Fibroblast of lung (primary cell): Measurements from ENCODE around the gene SCGB1C1. TPM values are rescaled to one million over a fixed set of nuclear protein-coding genes. Genes with fewer than 3 reads are reported as not detected.

Experiments used
- DNase-seq, 2 donors: peaks; one replicate each; pipeline versions ENCODE4 v3.0.0 to v3.0.0-alpha.2; 2010; ENCODE audit warnings: low read depth in 2 of 2
- H2AFZ ChIP-seq: 2 replicates; pipeline ENCODE4 v1.5.1; 2012; ENCODE audit warnings: low read length, control low read depth, inconsistent platforms
- H3K27ac ChIP-seq: 2 replicates; pipeline ENCODE4 v1.5.1; 2011; ENCODE audit warnings: low read length, control low read depth; ENCODE audit not compliant: insufficient read depth
- H3K27me3 ChIP-seq: 2 replicates; pipeline ENCODE4 v1.5.1; 2011; ENCODE audit warnings: mild to moderate bottlenecking, low read length; ENCODE audit not compliant: control insufficient read depth, insufficient read depth
- H3K36me3 ChIP-seq: 2 replicates; pipeline ENCODE4 v1.5.1; 2011; ENCODE audit warnings: low read length; ENCODE audit not compliant: control insufficient read depth, insufficient read depth
- H3K4me1 ChIP-seq: 2 replicates; pipeline ENCODE4 v1.5.1; 2011; ENCODE audit warnings: low read length; ENCODE audit not compliant: control insufficient read depth, insufficient read depth; ENCODE audit errors: extremely low read depth
- H3K4me2 ChIP-seq: 2 replicates; pipeline ENCODE4 v1.5.1; 2011; ENCODE audit warnings: low read length, control low read depth; ENCODE audit not compliant: insufficient read depth; ENCODE audit errors: extremely low read depth
- H3K4me3 ChIP-seq, 4 experiments: fragments of 200-600 bp in 1 of 4; sonication (generic) in 1 of 4; replicated peaks in 1 of 4; 2 replicates each; pipeline ENCODE4 v1.5.1; 2011 to 2016; ENCODE audit warnings: low read length in 4 of 4, low read depth in 3 of 4, mild to moderate bottlenecking in 3 of 4, control low read depth in 2 of 4, inconsistent platforms in 1 of 4, mixed read lengths in 1 of 4; ENCODE audit not compliant: insufficient read depth in 1 of 4; ENCODE audit errors: control extremely low read depth in 1 of 4
- H3K79me2 ChIP-seq: 2 replicates; pipeline ENCODE4 v1.5.1; 2012; ENCODE audit warnings: mild to moderate bottlenecking, low read length, inconsistent platforms; ENCODE audit not compliant: control insufficient read depth, insufficient read depth
- H3K9ac ChIP-seq: 2 replicates; pipeline ENCODE4 v1.5.1; 2011; ENCODE audit warnings: mild to moderate bottlenecking, low read length, control low read depth; ENCODE audit not compliant: insufficient read depth
- H3K9me3 ChIP-seq: 2 replicates; pipeline ENCODE4 v1.5.1; 2012; ENCODE audit warnings: low read depth, low read length; ENCODE audit not compliant: control insufficient read depth, insufficient read depth
- H4K20me1 ChIP-seq: 2 replicates; pipeline ENCODE4 v1.5.1; 2011; ENCODE audit warnings: low read length; ENCODE audit not compliant: control insufficient read depth, insufficient read depth; ENCODE audit errors: extremely low read depth
- EZH2 ChIP-seq: IDR thresholded peaks from 2 replicates; pipeline ENCODE4 v1.5.1; 2012; ENCODE audit warnings: low read length, control low read depth, mild to moderate bottlenecking; ENCODE audit errors: missing control alignments
- polyA plus RNA-seq, 2 donors: library from polyadenylated mRNA; depleted of rRNA in 1 of 2; stranded (reverse) in 1 of 2; unstranded in 1 of 2; fragments of >200 nt; gene quantifications; 2 replicates each; pipeline ENCODE4 v1.2.1, GENCODE V29; 2011 to 2012; ENCODE audit warnings: missing spikeins in 1 of 2
- total RNA-seq: library from RNA; depleted of rRNA; stranded (reverse); fragments of >200 nt; gene quantifications from 2 replicates; pipeline ENCODE4 v1.2.1, GENCODE V29; 2014
- TF ChIP-seq, protein P1 (sequence below), 2 donors: IDR thresholded peaks in 1 of 2; conservative IDR thresholded peaks in 1 of 2; 1 replicate in 1 of 2; 2 replicates in 1 of 2; pipeline ENCODE4 v1.5.1; 2011 to 2012; ENCODE audit warnings: low read length in 2 of 2, control low read depth in 1 of 2, inconsistent platforms in 1 of 2, low read depth in 1 of 2, mild to moderate bottlenecking in 1 of 2

SCGB1C1 gene
- total and polyA plus RNA-seq, 2 donors (not counting 1 experiment from before 2014, with no cell fraction given) = not detected

- no peak for TF ChIP-seq EZH2
- TF ChIP-seq, protein P1, sequence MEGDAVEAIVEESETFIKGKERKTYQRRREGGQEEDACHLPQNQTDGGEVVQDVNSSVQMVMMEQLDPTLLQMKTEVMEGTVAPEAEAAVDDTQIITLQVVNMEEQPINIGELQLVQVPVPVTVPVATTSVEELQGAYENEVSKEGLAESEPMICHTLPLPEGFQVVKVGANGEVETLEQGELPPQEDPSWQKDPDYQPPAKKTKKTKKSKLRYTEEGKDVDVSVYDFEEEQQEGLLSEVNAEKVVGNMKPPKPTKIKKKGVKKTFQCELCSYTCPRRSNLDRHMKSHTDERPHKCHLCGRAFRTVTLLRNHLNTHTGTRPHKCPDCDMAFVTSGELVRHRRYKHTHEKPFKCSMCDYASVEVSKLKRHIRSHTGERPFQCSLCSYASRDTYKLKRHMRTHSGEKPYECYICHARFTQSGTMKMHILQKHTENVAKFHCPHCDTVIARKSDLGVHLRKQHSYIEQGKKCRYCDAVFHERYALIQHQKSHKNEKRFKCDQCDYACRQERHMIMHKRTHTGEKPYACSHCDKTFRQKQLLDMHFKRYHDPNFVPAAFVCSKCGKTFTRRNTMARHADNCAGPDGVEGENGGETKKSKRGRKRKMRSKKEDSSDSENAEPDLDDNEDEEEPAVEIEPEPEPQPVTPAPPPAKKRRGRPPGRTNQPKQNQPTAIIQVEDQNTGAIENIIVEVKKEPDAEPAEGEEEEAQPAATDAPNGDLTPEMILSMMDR (conservative IDR thresholded peaks at IDR 0.05 in 1 of 2, IDR thresholded peaks at IDR 0.05 in 1 of 2; ENCODE audit: low read depth in 1 of 2, low read length in 2 of 2) = no peak
- Histone ChIP-seq H2AFZ (no peak overlapping the region), H3K36me3 (peaks cover 17% of the 10 kb centered on the region), H3K79me2 (peaks cover 20% of the 10 kb centered on the region), H3K9ac (no peak overlapping the region), H3K27me3 (no peaks in the 10 kb centered on the region), H3K4me2 (no peak overlapping the region), H3K27ac (no peak overlapping the region), H4K20me1 (no peaks in the 10 kb centered on the region), H3K4me3 (no peak overlapping the region), H3K9me3 (no peaks in the 10 kb centered on the region), H3K4me1 (no peaks in the 10 kb centered on the region)
- DNase-seq = no peak
These were observed 7.5 kb downstream of the SCGB1C1 start for GRCh38 chr11:200224-201003.

- Histone ChIP-seq H3K27ac (no peak overlapping the region), H3K4me3 (no peak overlapping the region), H3K79me2 (peaks cover 36% of the 10 kb centered on the region), H3K9me3 (no peaks in the 10 kb centered on the region), H3K4me1 (peaks cover 6% of the 10 kb centered on the region), H3K9ac (no peak overlapping the region), H4K20me1 (no peaks in the 10 kb centered on the region), H3K27me3 (no peaks in the 10 kb centered on the region), H3K36me3 (peaks cover 19% of the 10 kb centered on the region), H3K4me2 (no peak overlapping the region), H2AFZ (no peak overlapping the region)
- TF ChIP-seq EZH2 = no peak
- TF ChIP-seq, protein P1 (conservative IDR thresholded peaks at IDR 0.05 in 1 of 2, IDR thresholded peaks at IDR 0.05 in 1 of 2; ENCODE audit: low read depth in 1 of 2, low read length in 2 of 2) = no peak
- no peak for DNase-seq
These were observed 9.1 kb downstream of the SCGB1C1 start for GRCh38 chr11:201966-202365.

DNA sequence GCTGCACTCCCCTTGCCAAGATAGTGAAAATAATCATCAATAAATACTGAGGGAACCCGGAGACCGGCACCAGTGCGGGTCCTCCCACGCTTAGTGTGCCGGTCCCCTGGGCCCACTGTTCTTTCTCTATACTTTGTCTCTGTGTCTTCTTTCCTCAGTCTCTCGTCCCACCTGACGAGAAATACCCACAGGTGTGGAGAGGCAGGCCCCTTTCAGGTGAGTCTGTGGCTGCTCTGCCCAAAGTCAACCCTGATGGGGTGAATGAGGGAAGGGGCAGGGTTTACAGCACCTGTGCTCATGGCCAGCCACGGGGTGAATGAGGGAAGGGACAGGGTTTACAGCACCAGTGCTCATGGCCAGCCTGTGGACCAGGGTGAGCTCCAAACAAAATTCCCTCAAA is 9.6 kb downstream of the SCGB1C1 start:
- no peak overlapping the region for H3K9ac ChIP-seq
- H3K4me2 ChIP-seq = no peak overlapping the region
- no peaks in the 10 kb centered on the region for H4K20me1 ChIP-seq
- no peak for TF ChIP-seq EZH2
- TF ChIP-seq, protein P1 (conservative IDR thresholded peaks at IDR 0.05 in 1 of 2, IDR thresholded peaks at IDR 0.05 in 1 of 2; ENCODE audit: low read depth in 1 of 2, low read length in 2 of 2) = no peak
- no peaks in the 10 kb centered on the region for H3K9me3 ChIP-seq
- H3K27ac ChIP-seq = no peak overlapping the region
- peaks cover 37% of the 10 kb centered on the region for H3K79me2 ChIP-seq
- peaks cover 19% of the 10 kb centered on the region for H3K36me3 ChIP-seq
- H3K4me1 ChIP-seq = peaks cover 6% of the 10 kb centered on the region
- H2AFZ ChIP-seq = no peak overlapping the region
- no peak overlapping the region for H3K4me3 ChIP-seq
- DNase-seq = no peak
- no peaks in the 10 kb centered on the region for H3K27me3 ChIP-seq
